Ishikawa (cell line): ENCODE measurements around the gene HTR3E.

Experiments used
- CEBPB ChIP-seq: IDR thresholded peaks from 2 replicates; pipeline ENCODE4 v1.6.1; 2012
- CREB1 ChIP-seq: IDR thresholded peaks from 2 replicates; pipeline ENCODE4 v1.6.1; 2012; ENCODE audit warnings: low read depth
- EGR1 ChIP-seq: IDR thresholded peaks from 2 replicates; pipeline ENCODE4 v1.6.1; 2012
- EP300 ChIP-seq: IDR thresholded peaks from 2 replicates; pipeline ENCODE4 v1.6.1; 2012; ENCODE audit warnings: borderline replicate concordance
- FOXM1 ChIP-seq: IDR thresholded peaks from 2 replicates; pipeline ENCODE4 v1.6.1; 2012; ENCODE audit warnings: low read depth, borderline replicate concordance
- NFIC ChIP-seq: IDR thresholded peaks from 2 replicates; pipeline ENCODE4 v1.6.1; 2012
- RAD21 ChIP-seq: IDR thresholded peaks from 2 replicates; pipeline ENCODE4 v1.6.1; 2012; ENCODE audit warnings: low read depth
- TAF1 ChIP-seq: IDR thresholded peaks from 2 replicates; pipeline ENCODE4 v1.6.1; 2012; ENCODE audit warnings: low read depth, mild to moderate bottlenecking
- TCF12 ChIP-seq: IDR thresholded peaks from 2 replicates; pipeline ENCODE4 v1.6.1; 2012; ENCODE audit warnings: low read depth
- TEAD4 ChIP-seq: IDR thresholded peaks from 2 replicates; pipeline ENCODE4 v1.6.1; 2012
- ZBTB7A ChIP-seq: IDR thresholded peaks from 2 replicates; pipeline ENCODE4 v1.6.1; 2012; ENCODE audit warnings: low read depth
- TF ChIP-seq, protein P1 (sequence below): IDR thresholded peaks from 2 replicates; pipeline ENCODE4 v1.6.1; 2012
- TF ChIP-seq, protein P2 (sequence below): IDR thresholded peaks from 2 replicates; pipeline ENCODE4 v1.6.1; 2012
- TF ChIP-seq, protein P3 (sequence below): IDR thresholded peaks from 2 replicates; pipeline ENCODE4 v1.6.1; 2012; ENCODE audit warnings: low read depth, mild to moderate bottlenecking

DNA sequence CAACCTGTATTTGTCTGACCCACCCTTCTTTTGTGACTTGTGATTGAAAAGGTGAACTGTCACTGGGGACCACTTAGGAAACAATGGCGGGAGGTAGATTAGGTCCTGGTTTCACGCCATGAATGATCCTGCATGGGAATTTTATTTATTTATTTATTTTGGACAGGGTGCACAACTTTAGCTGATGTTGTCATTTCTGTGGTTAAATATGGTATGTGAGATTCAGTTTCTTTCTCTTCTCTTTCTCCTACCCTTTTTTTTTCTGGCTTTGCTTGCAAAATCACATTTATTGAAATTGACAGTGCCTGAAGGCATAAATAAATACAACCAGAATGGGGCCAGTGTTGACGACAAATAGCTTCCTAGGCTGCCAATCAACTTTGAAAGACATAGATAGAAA, 18.0 kb upstream of the HTR3E start:
- TF ChIP-seq ZBTB7A: no peak
- no peak for TF ChIP-seq TEAD4
- no peak for TF ChIP-seq FOXM1
- no peak for TF ChIP-seq TAF1
- no peak for TF ChIP-seq EGR1
- TF ChIP-seq, protein P1, sequence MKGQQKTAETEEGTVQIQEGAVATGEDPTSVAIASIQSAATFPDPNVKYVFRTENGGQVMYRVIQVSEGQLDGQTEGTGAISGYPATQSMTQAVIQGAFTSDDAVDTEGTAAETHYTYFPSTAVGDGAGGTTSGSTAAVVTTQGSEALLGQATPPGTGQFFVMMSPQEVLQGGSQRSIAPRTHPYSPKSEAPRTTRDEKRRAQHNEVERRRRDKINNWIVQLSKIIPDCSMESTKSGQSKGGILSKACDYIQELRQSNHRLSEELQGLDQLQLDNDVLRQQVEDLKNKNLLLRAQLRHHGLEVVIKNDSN: no peak
- TF ChIP-seq CEBPB: no peak
- no peak for TF ChIP-seq TCF12
- TF ChIP-seq NFIC: no peak
- TF ChIP-seq, protein P2, sequence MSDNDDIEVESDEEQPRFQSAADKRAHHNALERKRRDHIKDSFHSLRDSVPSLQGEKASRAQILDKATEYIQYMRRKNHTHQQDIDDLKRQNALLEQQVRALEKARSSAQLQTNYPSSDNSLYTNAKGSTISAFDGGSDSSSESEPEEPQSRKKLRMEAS: no peak
- TF ChIP-seq, protein P3, sequence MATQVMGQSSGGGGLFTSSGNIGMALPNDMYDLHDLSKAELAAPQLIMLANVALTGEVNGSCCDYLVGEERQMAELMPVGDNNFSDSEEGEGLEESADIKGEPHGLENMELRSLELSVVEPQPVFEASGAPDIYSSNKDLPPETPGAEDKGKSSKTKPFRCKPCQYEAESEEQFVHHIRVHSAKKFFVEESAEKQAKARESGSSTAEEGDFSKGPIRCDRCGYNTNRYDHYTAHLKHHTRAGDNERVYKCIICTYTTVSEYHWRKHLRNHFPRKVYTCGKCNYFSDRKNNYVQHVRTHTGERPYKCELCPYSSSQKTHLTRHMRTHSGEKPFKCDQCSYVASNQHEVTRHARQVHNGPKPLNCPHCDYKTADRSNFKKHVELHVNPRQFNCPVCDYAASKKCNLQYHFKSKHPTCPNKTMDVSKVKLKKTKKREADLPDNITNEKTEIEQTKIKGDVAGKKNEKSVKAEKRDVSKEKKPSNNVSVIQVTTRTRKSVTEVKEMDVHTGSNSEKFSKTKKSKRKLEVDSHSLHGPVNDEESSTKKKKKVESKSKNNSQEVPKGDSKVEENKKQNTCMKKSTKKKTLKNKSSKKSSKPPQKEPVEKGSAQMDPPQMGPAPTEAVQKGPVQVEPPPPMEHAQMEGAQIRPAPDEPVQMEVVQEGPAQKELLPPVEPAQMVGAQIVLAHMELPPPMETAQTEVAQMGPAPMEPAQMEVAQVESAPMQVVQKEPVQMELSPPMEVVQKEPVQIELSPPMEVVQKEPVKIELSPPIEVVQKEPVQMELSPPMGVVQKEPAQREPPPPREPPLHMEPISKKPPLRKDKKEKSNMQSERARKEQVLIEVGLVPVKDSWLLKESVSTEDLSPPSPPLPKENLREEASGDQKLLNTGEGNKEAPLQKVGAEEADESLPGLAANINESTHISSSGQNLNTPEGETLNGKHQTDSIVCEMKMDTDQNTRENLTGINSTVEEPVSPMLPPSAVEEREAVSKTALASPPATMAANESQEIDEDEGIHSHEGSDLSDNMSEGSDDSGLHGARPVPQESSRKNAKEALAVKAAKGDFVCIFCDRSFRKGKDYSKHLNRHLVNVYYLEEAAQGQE: no peak
- TF ChIP-seq EP300: no peak
- no peak for TF ChIP-seq RAD21
- TF ChIP-seq CREB1: no peak
